Endothelial cell of umbilical vein (primary cell): Measurements from ENCODE around the gene ZFHX2. TPM values are rescaled to one million over a fixed set of nuclear protein-coding genes. Genes with fewer than 3 reads are reported as not detected.
A peak's percentile ranks its signal among the peaks of the same experiment; 100 is the strongest.

Experiments used
- BruUV-seq: library from RNA; stranded (reverse); fragments of 400-500 nt; replicated peaks from 2 replicates; lab custom pipeline; 2021; lab: Mats Ljungman, UMichigan
- CTCF ChIA-PET: fragments of 300-600, 350-600 bp; sonication (Branson Sonifier 250); formaldehyde crosslinking; loops from one replicate; lab custom pipeline; 2021; ENCODE audit warnings: antibody characterized with exemption, inconsistent platforms; lab: Charles Lee
- POLR2A ChIA-PET: fragments of 300-600, 350-600 bp; sonication (Branson Sonifier 250); formaldehyde crosslinking; loops from one replicate; lab custom pipeline; 2021; ENCODE audit warnings: antibody characterized with exemption, inconsistent platforms; lab: Charles Lee
- DNase-seq: peaks from one replicate; pipeline ENCODE4 v3.0.0-alpha.2; 2011; ENCODE audit warnings: low read depth, low spot score
- FAIRE-seq: peaks from 2 replicates; lab custom pipeline; 2011; peaks lifted over from hg19 to GRCh38; lab: Jason Lieb, UNC
- H2AFZ ChIP-seq: 2 replicates; pipeline ENCODE4 v1.6.0; 2012; ENCODE audit warnings: low read depth, low read length, control low read depth, inconsistent platforms
- H3K27ac ChIP-seq: 2 replicates; pipeline ENCODE4 v1.5.1; 2011; ENCODE audit warnings: low read depth, mild to moderate bottlenecking, control low read depth, low read length, moderate library complexity; ENCODE audit not compliant: insufficient read depth
- H3K27me3 ChIP-seq, 2 experiments: 2 replicates each; pipeline versions ENCODE4 v1.6.0 to v1.6.1; 2011; ENCODE audit warnings: low read length in 2 of 2, mixed read lengths in 1 of 2; ENCODE audit not compliant: control insufficient read depth in 2 of 2, insufficient read depth in 2 of 2
- H3K36me3 ChIP-seq, 2 experiments: 2 replicates in 1 of 2; 3 replicates in 1 of 2; pipeline ENCODE4 v1.5.1; 2011; ENCODE audit warnings: low read length in 2 of 2, mild to moderate bottlenecking in 1 of 2, moderate library complexity in 1 of 2; ENCODE audit not compliant: control insufficient read depth in 2 of 2, insufficient read depth in 2 of 2; ENCODE audit errors: extremely low read depth in 1 of 2
- H3K4me1 ChIP-seq: 3 replicates; pipeline ENCODE4 v1.5.1; 2011; ENCODE audit warnings: mild to moderate bottlenecking, low read length; ENCODE audit not compliant: control insufficient read depth, insufficient read depth; ENCODE audit errors: extremely low read depth
- H3K4me2 ChIP-seq: 2 replicates; pipeline ENCODE4 v1.6.1; 2011; ENCODE audit warnings: low read length, control low read depth, mixed read lengths; ENCODE audit not compliant: insufficient read depth
- H3K4me3 ChIP-seq, 3 experiments: fragments of 200-600 bp in 1 of 3; sonication (generic), shearing (Covaris generic) in 1 of 3; replicated peaks in 1 of 3; 2 replicates each; pipeline ENCODE4 v1.5.1; 2011 to 2016; ENCODE audit warnings: control low read depth in 3 of 3, low read length in 3 of 3, mild to moderate bottlenecking in 2 of 3, inconsistent platforms in 1 of 3, low read depth in 1 of 3, moderate library complexity in 1 of 3; ENCODE audit not compliant: insufficient read depth in 1 of 3
- H3K79me2 ChIP-seq: 2 replicates; pipeline ENCODE4 v1.6.0; 2012; ENCODE audit warnings: low read length, inconsistent platforms; ENCODE audit not compliant: control insufficient read depth, insufficient read depth
- H3K9ac ChIP-seq: replicated peaks from 2 replicates; pipeline ENCODE3; 2011; ENCODE audit warnings: low read length, control low read depth; ENCODE audit not compliant: insufficient read depth; ENCODE audit errors: extremely low read depth
- H3K9me1 ChIP-seq: replicated peaks from 3 replicates; pipeline ENCODE4 v1.6.0; 2011; ENCODE audit warnings: mild to moderate bottlenecking, low read length; ENCODE audit not compliant: control insufficient read depth, insufficient read depth; ENCODE audit errors: extremely low read depth
- H3K9me3 ChIP-seq: replicated peaks from 2 replicates; pipeline ENCODE4 v1.5.1; 2012; ENCODE audit warnings: low read length, inconsistent platforms; ENCODE audit not compliant: control insufficient read depth, insufficient read depth
- H4K20me1 ChIP-seq: replicated peaks from 2 replicates; pipeline ENCODE3; 2011; ENCODE audit warnings: mild to moderate bottlenecking, low read length; ENCODE audit not compliant: control insufficient read depth, insufficient read depth; ENCODE audit errors: extremely low read depth
- CTCF ChIP-seq, 2 donors: IDR thresholded peaks; 1 replicate in 1 of 2; 2 replicates in 1 of 2; pipeline ENCODE4 v1.5.1; 2011; ENCODE audit warnings: low read length in 2 of 2, mild to moderate bottlenecking in 2 of 2, moderate library complexity in 2 of 2, control low read depth in 1 of 2, inconsistent platforms in 1 of 2, low read depth in 1 of 2; ENCODE audit not compliant: insufficient read depth in 1 of 2; ENCODE audit errors: extremely low read depth in 1 of 2
- EZH2 ChIP-seq: IDR thresholded peaks from 2 replicates; pipeline ENCODE4 v1.6.1; 2012; ENCODE audit warnings: borderline replicate concordance, low read depth, mild to moderate bottlenecking, moderate library complexity, low read length, inconsistent platforms; ENCODE audit not compliant: severe bottlenecking
- FOS ChIP-seq: IDR thresholded peaks from 2 replicates; pipeline ENCODE4 v1.6.1; 2011; ENCODE audit warnings: mild to moderate bottlenecking, low read length, moderate library complexity, borderline replicate concordance; ENCODE audit not compliant: insufficient read depth
- GATA2 ChIP-seq: IDR thresholded peaks from 2 replicates; pipeline ENCODE4 v1.7.0; 2011; ENCODE audit warnings: low read depth, mild to moderate bottlenecking, moderate library complexity, mixed read lengths, low read length; ENCODE audit not compliant: insufficient read length, insufficient read depth
- JUN ChIP-seq: IDR thresholded peaks from 2 replicates; pipeline ENCODE4 v1.6.1; 2011; ENCODE audit warnings: borderline replicate concordance, low read depth; ENCODE audit not compliant: insufficient read length, insufficient read depth
- MYC ChIP-seq: IDR thresholded peaks from one replicate; pipeline ENCODE4 v1.6.1; 2011; ENCODE audit warnings: mild to moderate bottlenecking, low read depth, low read length
- POLR2A ChIP-seq: IDR thresholded peaks from 2 replicates; pipeline ENCODE4 v1.6.1; 2012; ENCODE audit warnings: low read depth, mild to moderate bottlenecking, control low read depth, low read length
- POLR2AphosphoS5 ChIP-seq: IDR thresholded peaks from 2 replicates; pipeline ENCODE4 v1.6.1; 2012; ENCODE audit warnings: low read depth, mild to moderate bottlenecking, control low read depth, low read length, moderate library complexity; ENCODE audit not compliant: insufficient read depth
- dilution Hi-C: fragments of 300-500 bp; cut with MboI; formaldehyde crosslinking; loops from one replicate; pipeline ENCODE4 v1.15.0; 2019; ENCODE audit warnings: low sequenced_read_pairs; ENCODE audit not compliant: extremely low pct_ligation_motif_present
- intact Hi-C: fragments of 100-400 bp; cut with micrococcal nuclease; formaldehyde crosslinking; loops from one replicate; pipeline ENCODE4 v1.10.0; 2022
- polyA plus RNA-seq, 4 experiments: library from polyadenylated mRNA; depleted of rRNA in 3 of 4; stranded (reverse) in 3 of 4; unstranded in 1 of 4; fragments of >200 nt; gene quantifications; 2 replicates each; pipeline versions ENCODE4 v1.2.1 to v1.2.3, GENCODE V29; 2011 to 2012; ENCODE audit warnings: missing spikeins in 1 of 4
- total RNA-seq: library from RNA; stranded (reverse); gene quantifications from 2 replicates; pipeline ENCODE4 v1.2.3, GENCODE V29; 2021
- TF ChIP-seq, protein P1 (sequence below): IDR thresholded peaks from 2 replicates; pipeline ENCODE4 v1.6.1; 2011; ENCODE audit not compliant: insufficient read depth, insufficient read length

Gene ZFHX2
- total and polyA plus RNA-seq, 2 donors (not counting 3 experiments of a cell fraction or from before 2014, with no cell fraction given), result 0.25 to 2.3 TPM

DNA sequence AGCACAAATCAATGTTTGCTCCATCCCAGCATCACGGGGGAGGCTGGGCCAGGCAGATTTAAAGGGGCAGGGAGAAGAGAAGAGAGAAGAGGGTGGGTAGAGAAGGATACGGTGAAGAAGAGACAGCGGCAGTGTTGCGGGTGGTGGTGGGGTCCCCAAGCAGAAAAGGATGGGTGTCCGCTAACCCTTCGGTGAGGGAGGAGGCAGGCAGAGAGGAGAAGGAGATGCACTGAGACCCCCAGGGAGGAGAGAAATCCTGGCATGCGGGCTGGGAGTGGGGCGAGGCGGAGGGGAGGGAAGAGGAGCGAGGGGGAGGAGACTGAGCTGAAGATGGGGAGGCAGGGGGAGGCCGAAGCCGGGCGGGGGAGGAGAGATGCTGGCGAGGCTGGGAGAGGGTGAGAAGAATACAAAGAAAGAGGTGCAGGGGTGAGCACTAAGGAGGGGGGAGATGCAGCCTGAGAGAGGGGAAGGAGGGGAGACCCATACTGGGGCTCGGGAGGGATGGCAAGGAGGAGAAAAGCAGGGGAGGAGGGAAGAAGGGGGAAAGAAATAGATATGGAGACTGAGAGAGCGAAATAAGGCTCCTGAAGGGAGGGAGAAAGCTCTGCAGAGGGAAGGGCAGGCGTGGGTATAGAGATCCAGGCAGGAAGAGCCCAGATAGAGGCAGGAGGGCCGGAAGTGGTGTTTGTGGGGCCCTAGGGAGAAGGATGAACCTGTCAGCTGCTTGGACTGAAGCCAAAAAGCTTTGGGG, 27.2 kb upstream of the ZFHX2 start, which contains the start of gene JPH4:
Gene JPH4, minus strand, starts transcription at position 231 of the 751 bp plus-strand sequence. CDS start 1,337 bp downstream, outside the sequence.
- ChIA-PET POLR2A (no interaction called here), CTCF (interaction anchor here (2.1 kb wide), 1 partner anchor 10 kb away, joined by 5 read pairs; no protein-coding TSS in a partner anchor)
- Histone ChIP-seq H3K4me3 (no peak within 1 kb of the TSS), H3K9ac (no peak within 1 kb of the TSS), H4K20me1 (no peaks in the 10 kb centered on the region), H3K4me2 (no peak within 1 kb of the TSS), H3K27me3 (peaks cover 34 to 49% of the 10 kb centered on the region in 2 experiments), H3K36me3 (no peaks in the 10 kb centered on the region), H3K9me1 (no peaks in the 10 kb centered on the region), H3K27ac (no peak within 1 kb of the TSS), H3K4me1 (no peaks in the 10 kb centered on the region), H3K9me3 (no peaks in the 10 kb centered on the region), H2AFZ (no peak within 1 kb of the TSS), H3K79me2 (no peaks in the 10 kb centered on the region)
- intact Hi-C loops, result no loop called here
- dilution Hi-C loops, result no loop called here
- BruUV-seq, result no TSS peak
- DNase-seq (no peak), FAIRE-seq (no peak)
- TF ChIP-seq GATA2 (no peak), EZH2 (peak; percentile 19)
- TF ChIP-seq, protein P1, sequence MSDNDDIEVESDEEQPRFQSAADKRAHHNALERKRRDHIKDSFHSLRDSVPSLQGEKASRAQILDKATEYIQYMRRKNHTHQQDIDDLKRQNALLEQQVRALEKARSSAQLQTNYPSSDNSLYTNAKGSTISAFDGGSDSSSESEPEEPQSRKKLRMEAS, result no peak

- no peak for TF ChIP-seq POLR2AphosphoS5
- TF ChIP-seq, protein P1, result no peak
- no peak for TF ChIP-seq JUN
- no peak for TF ChIP-seq GATA2
- TF ChIP-seq CTCF (IDR thresholded peaks at IDR 0.05; ENCODE audit: extremely low read depth in 1 of 2, insufficient read depth in 1 of 2, low read depth in 1 of 2, low read length in 2 of 2), result no peak
- no peak for TF ChIP-seq EZH2
- no peak for TF ChIP-seq FOS
- no peak for TF ChIP-seq MYC
- TF ChIP-seq POLR2A, result no peak
- FAIRE-seq (no peak), DNase-seq (no peak)
- H3K9me1 ChIP-seq, result no peaks in the 10 kb centered on the region
- H3K4me2 ChIP-seq, result no peak overlapping the region
- no peak overlapping the region for H3K9ac ChIP-seq
- no peak overlapping the region for H3K27ac ChIP-seq
- no TSS peak for BruUV-seq
- H3K4me3 ChIP-seq, result no peak overlapping the region
- dilution Hi-C loops (no loop called here), intact Hi-C loops (no loop called here)
- ChIA-PET POLR2A (no interaction called here), CTCF (interaction anchor here (2.1 kb wide), 1 partner anchor 11 kb away, joined by 5 read pairs; no protein-coding TSS in a partner anchor)
- H3K4me1 ChIP-seq, result no peaks in the 10 kb centered on the region
- H3K9me3 ChIP-seq, result no peaks in the 10 kb centered on the region
- no peak overlapping the region for H2AFZ ChIP-seq
- no peaks in the 10 kb centered on the region for H3K36me3 ChIP-seq
- H3K79me2 ChIP-seq, result no peaks in the 10 kb centered on the region
- H4K20me1 ChIP-seq, result no peaks in the 10 kb centered on the region
- peaks cover 38 to 49% of the 10 kb centered on the region in 2 experiments for H3K27me3 ChIP-seq
Measured at GRCh38 chr14:23577710-23578392, 26.3 kb upstream of the ZFHX2 start.
